ENCODE data around the gene GALT.

DNA sequence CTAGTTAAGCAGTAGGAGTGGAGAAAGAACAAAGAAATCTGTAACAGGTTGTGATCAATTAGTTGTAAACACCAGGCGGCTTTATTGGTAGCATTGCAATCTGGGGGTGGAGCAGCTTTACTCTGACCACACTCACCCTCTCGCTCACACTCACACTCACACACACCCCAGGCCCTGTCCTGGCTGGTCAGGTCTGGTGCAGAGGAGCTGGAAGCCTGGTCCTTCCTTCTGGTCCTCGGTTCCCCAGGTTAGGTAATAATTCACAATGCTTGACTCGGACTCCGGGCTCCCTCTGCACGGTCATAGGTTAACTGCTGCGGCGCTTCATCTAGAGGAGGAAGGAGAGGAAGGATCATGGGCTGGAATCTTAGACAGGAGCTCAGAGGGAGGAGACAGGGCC is 43.0 kb downstream of the GALT start:
- no peak for TF ChIP-seq POLR2A (IDR thresholded peaks at IDR 0.05; ENCODE audit: low read length)
- no peak for TF ChIP-seq GATA1 (IDR thresholded peaks at IDR 0.05; ENCODE audit: low read depth, low read length)
